HUES6 (cell line): ENCODE results near the gene GTF2H4.
A peak's percentile ranks its signal among the peaks of the same experiment; 100 is the strongest.
"Not testable (repeated sequence)": the region's sequence is repeated elsewhere in the genome, so short reads cannot be mapped to it uniquely, and the experiment has no call there.

Experiments
- H3K27ac ChIP-seq: 2 replicates; pipeline ENCODE4 v1.7.0; 2013; ENCODE audit warnings: low read depth, mild to moderate bottlenecking, low read length, inconsistent platforms
- H3K27me3 ChIP-seq: 2 replicates; pipeline ENCODE4 v1.6.1; 2013; ENCODE audit warnings: low read length; ENCODE audit not compliant: control insufficient read depth, insufficient read depth
- H3K36me3 ChIP-seq: 2 replicates; pipeline ENCODE4 v1.6.1; 2013; ENCODE audit warnings: low read length; ENCODE audit not compliant: control insufficient read depth, insufficient read depth
- H3K4me1 ChIP-seq: 2 replicates; pipeline ENCODE4 v1.6.1; 2013; ENCODE audit warnings: low read length; ENCODE audit not compliant: control insufficient read depth, insufficient read depth
- H3K4me3 ChIP-seq: 2 replicates; pipeline ENCODE4 v1.5.1; 2013; ENCODE audit warnings: low read depth, low read length
- H3K9ac ChIP-seq: one replicate; pipeline ENCODE4 v1.6.1; 2013; ENCODE audit warnings: mild to moderate bottlenecking, low read length
- H3K9me3 ChIP-seq: 2 replicates; pipeline ENCODE4 v1.6.1; 2013; ENCODE audit warnings: low read depth, low read length; ENCODE audit not compliant: control insufficient read depth, insufficient read depth

The GTF2H4 gene

DNA sequence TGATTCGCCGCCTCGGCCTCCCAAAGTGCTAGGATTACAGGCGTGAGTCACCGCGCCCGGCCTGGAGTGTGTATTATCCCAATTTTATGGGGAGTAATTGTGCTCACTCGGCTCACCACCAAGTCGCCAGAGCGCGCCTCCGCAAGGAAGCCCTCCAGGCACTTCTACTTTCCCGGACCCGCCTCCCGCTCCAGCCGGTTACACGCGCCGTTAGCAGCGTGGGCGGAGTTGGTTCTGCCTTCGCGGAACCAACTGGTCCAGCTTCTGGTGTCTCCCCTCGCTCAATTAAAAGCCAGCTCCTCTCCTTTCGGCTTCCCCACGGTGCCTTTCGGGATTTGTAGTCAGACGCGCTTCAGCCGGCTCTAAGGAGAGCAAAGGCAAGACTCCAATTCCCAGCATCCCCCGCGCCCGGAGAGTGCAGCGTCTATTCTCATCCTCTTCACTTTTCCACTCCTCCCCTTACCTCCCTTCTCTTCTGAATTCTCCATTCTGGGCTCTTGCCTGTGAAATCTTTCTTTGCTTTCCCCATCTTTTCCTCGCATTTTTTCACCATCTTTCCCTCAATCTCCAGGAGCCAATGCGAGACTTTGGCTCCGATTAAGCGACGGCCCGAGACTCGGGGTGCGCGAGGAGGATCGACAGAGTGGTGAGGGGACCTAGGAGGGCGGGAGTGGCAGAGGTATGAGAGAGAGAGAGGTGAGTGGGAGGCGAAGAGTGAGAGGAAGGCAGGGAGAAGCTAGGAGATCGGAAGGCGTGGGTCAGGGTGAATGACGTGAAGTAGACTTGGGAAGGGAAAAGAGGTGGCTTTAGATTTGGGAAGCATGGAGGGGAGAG lies at the start of gene GTF2H4:
TSS of gene GTF2H4 (plus strand) at position 450 of the 834 bp plus-strand sequence.
- H3K36me3 ChIP-seq: peaks cover 29% of the 10 kb centered on the region
- H3K4me1 ChIP-seq: no peaks in the 10 kb centered on the region; the same call in 1 of the 2 replicates
- peak within 1 kb of the TSS; percentile 72; the same call in 1 of the 2 replicates for H3K27ac ChIP-seq
- H3K4me3 ChIP-seq: peak within 1 kb of the TSS; percentile 97
- no peaks in the 10 kb centered on the region for H3K9me3 ChIP-seq
- H3K9ac ChIP-seq: peak within 1 kb of the TSS; percentile 95
- H3K27me3 ChIP-seq: no peaks in the 10 kb centered on the region

DNA sequence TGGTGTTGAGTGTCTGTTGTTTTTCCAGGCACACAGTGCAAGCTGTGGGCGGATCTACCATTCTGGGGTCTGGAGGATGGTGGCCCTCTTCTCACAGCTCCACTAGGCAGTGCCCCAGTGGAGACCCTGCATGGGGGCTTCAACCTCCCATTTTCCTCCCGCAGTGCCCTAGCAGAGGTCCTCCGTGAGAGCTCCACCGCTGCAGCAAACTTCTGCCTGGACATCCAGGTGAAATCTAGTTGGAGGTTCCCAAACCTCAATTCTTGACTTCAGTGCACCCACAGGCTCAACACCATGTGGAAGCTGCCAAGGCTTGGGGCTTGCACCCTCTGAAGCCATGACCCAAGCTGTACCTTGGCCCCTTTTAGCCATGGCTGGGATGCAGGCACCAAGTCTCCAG lies 48.3 kb upstream of the GTF2H4 start:
- not testable (repeated sequence) for H3K4me1 ChIP-seq, H3K27ac ChIP-seq, H3K36me3 ChIP-seq, H3K9ac ChIP-seq, H3K27me3 ChIP-seq, H3K4me3 ChIP-seq
- peaks cover 50% of the 10 kb centered on the region for H3K9me3 ChIP-seq

- no peaks in the 10 kb centered on the region for H3K27me3 ChIP-seq
- H3K4me3 ChIP-seq: no peak overlapping the region
- H3K9ac ChIP-seq: no peak overlapping the region
- H3K4me1 ChIP-seq: no peaks in the 10 kb centered on the region
- H3K27ac ChIP-seq: no peak overlapping the region
- H3K9me3 ChIP-seq: peaks cover 53% of the 10 kb centered on the region
- no peaks in the 10 kb centered on the region for H3K36me3 ChIP-seq
Measured at GRCh38 chr6:30861257-30862048, 46.6 kb upstream of the GTF2H4 start.

DNA sequence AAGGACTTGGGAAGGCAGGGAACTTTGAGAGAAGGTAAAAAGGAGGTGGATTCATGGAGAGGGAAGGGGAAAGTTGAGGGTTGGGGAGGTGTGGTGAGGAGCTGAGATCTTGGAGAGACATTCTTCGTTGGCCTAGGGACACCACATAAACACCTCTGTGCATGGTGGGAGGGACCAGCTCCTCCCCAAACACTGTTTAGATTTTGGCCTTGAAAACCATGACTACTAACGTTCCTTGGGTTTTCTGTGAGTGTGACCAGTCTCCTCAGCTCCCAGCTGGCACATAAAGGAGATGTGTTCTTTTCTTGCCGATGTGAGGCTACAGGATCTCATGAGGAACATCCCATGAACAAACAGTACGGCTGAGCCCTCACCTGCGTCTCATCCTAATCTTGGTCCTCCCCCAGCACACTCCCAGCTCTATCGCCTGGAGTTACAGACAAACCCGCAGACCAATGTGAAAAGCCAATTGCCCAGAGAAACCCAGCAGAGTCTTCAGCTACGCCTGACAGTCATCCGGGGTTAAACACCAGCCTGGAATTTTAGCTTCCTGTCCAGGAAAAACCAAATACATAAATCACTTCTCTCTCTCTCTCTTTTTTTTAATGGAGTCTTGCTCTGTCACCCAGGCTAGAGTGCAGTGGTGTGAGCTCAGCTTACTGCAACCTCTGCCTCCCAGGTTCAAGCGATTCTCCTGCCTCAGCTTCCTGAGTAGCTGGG lies 45.7 kb upstream of the GTF2H4 start:
- no peaks in the 10 kb centered on the region for H3K27me3 ChIP-seq
- H3K9ac ChIP-seq: no peak overlapping the region
- H3K36me3 ChIP-seq: no peaks in the 10 kb centered on the region
- H3K27ac ChIP-seq: no peak overlapping the region
- H3K9me3 ChIP-seq: peaks cover 48% of the 10 kb centered on the region
- H3K4me3 ChIP-seq: no peak overlapping the region
- no peaks in the 10 kb centered on the region for H3K4me1 ChIP-seq

GRCh38 chr6:30864325-30864724 lies 43.7 kb upstream of the GTF2H4 start:
- no peak overlapping the region for H3K27ac ChIP-seq
- H3K36me3 ChIP-seq: no peaks in the 10 kb centered on the region
- no peaks in the 10 kb centered on the region for H3K27me3 ChIP-seq
- no peaks in the 10 kb centered on the region for H3K4me1 ChIP-seq
- no peak overlapping the region for H3K9ac ChIP-seq
- H3K9me3 ChIP-seq: peaks cover 51% of the 10 kb centered on the region
- no peak overlapping the region for H3K4me3 ChIP-seq

- H3K36me3 ChIP-seq, H3K4me1 ChIP-seq, H3K4me3 ChIP-seq, H3K9ac ChIP-seq, H3K27ac ChIP-seq, H3K27me3 ChIP-seq: not testable (repeated sequence)
- peaks cover 69% of the 10 kb centered on the region for H3K9me3 ChIP-seq
Measured at GRCh38 chr6:30869241-30869749, 38.7 kb upstream of the GTF2H4 start.

- Histone ChIP-seq H3K27ac (no peak overlapping the region), H3K9me3 (peaks cover 65% of the 10 kb centered on the region), H3K36me3 (no peaks in the 10 kb centered on the region), H3K27me3 (no peaks in the 10 kb centered on the region), H3K4me1 (no peaks in the 10 kb centered on the region), H3K4me3 (no peak overlapping the region), H3K9ac (no peak overlapping the region)
Measured at GRCh38 chr6:30870546-30870945, 37.5 kb upstream of the GTF2H4 start.

GRCh38 chr6:30871592-30872183 lies 36.3 kb upstream of the GTF2H4 start:
- H3K4me3 ChIP-seq: no peak overlapping the region
- peaks cover 65% of the 10 kb centered on the region for H3K9me3 ChIP-seq
- no peak overlapping the region for H3K9ac ChIP-seq
- H3K4me1 ChIP-seq: no peaks in the 10 kb centered on the region
- no peak overlapping the region for H3K27ac ChIP-seq
- no peaks in the 10 kb centered on the region for H3K27me3 ChIP-seq
- H3K36me3 ChIP-seq: no peaks in the 10 kb centered on the region

DNA sequence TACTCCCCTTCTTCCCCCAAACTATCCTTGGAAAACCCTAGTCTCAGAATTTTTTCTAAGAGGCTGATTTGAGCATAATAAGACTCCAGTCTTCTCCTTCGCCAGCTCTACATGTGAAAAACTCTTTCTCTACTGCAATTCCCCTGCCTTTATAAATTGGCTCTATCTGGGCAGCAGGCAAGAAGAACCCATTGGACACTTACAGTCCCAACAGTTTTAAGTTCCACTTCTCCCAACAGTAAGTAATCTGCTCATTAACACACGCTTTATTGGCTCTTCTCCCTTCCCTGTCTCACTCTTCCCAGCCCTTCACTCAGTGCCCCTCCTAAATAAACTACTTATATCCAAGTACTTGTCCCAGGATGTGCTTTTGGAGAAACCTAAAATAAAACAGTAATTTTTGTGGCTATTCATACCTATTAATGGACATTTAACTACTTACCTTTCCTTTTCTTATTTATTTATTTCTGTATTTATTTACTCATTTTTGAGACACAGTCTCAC lies 34.8 kb upstream of the GTF2H4 start:
- Histone ChIP-seq H3K36me3 (no peaks in the 10 kb centered on the region), H3K27me3 (no peaks in the 10 kb centered on the region), H3K4me3 (no peak overlapping the region), H3K9ac (no peak overlapping the region), H3K4me1 (peaks cover 9% of the 10 kb centered on the region), H3K27ac (no peak overlapping the region), H3K9me3 (peaks cover 55% of the 10 kb centered on the region)

DNA sequence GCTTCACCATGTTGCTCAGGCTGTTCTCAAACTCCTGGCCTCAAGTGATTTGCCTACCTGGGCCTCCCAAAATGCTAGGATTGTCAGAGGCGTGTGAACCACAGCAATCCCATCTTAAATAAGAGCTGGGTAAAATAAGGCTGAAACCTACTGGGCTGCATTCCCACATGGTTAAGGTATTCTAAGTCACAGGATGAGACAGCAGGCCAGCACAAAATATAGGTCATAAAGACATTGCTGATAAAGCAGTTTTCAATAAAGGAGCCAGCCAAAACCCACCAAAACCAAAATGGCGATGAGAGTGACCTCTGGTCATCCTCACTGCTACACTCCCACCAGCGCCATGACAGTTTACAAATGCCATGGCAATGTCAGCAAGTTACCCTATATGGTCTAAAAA lies 34.2 kb upstream of the GTF2H4 start:
- Histone ChIP-seq H3K9me3 (peaks cover 51% of the 10 kb centered on the region), H3K4me1 (peaks cover 13% of the 10 kb centered on the region)
- not testable (repeated sequence) for H3K27ac ChIP-seq, H3K27me3 ChIP-seq, H3K4me3 ChIP-seq, H3K9ac ChIP-seq, H3K36me3 ChIP-seq
